ENCODE measurements around the gene TRPC4AP.

Gene TRPC4AP

DNA sequence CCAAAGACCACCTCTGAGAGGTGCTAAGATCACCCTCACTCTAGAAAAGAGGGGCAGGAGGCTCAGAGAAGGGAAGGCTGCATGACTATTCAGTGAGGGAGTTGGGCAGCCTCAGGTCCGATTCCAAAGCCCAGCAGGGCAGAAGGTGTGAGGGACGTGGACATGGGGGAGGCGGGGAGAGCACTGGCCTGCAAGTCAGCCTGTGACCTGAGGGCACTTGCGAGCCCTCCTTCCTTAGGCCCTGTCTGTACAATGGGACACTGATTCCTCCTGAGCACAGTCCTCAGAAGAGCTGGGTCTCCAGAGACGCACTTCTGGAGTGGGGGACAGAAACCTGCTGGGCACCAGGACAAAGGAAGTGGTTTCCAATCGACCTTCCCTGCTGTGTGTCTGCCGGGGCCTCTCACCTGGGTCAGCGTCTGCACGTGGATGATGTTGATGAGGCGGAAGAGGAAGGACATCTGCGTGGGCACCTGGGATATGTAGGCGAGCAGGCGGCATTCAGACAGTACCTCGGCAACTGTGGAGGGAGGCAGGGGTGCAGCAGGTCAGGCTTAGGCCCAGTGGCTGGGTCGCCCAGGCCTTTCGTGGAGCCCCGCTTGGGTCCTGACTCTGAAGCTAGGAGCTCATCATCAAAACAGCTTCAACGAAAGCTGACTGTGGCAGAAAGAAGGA lies 88.4 kb downstream of the TRPC4AP start:
- no peak for DNase-seq (ENCODE audit: extremely low read depth in 1 of 2, low read depth in 1 of 2)

DNA sequence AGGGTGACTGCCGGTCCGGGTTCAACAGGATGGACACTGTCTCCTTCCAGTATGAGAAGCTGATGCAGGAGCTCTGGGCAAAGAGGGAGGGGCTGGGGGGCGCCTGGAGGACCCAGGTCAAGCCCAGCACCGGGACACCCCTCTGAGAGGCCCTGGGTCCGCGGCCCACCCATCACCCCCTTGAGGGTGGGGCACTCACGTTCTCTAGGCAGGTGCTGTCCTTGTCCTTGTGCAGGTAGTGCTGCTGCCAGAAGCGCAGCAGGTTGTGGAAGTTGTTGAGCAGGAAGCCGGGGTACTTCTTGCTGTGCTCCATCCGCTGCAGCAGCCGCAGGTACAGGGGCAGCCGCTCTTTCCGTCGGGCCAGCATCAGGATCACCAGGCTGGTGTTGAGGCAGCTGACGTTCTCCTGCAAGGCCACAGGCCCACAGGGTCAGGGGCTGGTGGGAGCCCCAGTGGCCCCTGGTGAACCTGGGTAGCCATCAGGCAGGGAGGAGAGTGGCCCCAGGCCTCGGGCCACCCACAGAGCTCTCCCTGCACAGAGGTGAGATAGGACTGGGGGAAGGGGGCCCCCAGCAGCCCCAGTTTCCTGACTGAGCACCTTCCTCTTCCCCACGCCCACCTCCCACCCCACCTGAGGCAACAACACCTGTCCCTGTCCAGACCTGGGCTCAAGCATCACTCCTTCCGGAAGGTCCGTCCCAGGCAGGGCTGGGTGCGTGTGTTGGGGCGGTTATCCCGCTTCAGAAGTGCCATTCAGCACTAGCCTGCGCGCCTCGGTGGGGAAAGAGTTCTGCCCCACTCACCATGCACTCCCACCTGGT lies 89.2 kb downstream of the TRPC4AP start:
- DNase-seq (ENCODE audit: extremely low read depth in 1 of 2, low read depth in 1 of 2) = no peak

DNA sequence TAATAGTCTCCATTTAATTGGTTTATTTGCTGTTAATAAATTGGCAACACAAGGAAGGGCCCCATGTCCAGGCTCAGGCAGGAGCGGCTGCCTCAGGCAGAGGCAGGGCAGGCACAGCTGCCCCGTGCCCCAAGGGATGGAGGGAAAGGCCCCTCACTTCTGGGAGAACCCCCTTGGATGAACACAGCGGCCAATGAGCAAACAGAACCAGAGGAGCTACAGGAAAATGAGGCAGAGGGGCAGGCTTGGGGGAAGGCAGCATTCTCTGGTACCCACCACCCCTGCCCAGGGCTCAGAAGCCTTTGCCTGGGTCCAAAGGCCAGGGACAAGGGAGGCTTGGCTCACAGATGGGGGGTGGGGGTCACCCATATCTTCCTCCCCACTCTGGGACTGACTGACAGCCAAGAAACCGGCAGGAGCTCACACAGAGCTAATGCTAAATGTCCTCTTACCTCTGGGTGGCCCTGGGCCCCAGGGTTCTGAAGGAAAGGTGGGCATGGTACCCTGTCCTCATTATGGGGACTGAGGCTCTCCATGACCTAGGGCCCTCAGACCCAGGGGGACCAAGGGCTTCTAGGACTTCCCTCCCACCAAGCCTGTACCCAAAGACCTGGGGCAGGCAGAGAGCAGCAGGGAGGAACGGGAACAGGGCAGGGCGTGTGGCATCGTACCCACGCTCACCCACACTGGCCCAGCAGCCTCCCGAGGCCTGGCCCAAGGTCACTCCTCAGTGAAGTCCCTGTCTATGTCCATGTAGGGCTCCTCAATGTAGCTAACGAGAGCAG lies 90.0 kb downstream of the TRPC4AP start:
- DNase-seq (ENCODE audit: extremely low read depth in 1 of 2, low read depth in 1 of 2) = no peak

DNA sequence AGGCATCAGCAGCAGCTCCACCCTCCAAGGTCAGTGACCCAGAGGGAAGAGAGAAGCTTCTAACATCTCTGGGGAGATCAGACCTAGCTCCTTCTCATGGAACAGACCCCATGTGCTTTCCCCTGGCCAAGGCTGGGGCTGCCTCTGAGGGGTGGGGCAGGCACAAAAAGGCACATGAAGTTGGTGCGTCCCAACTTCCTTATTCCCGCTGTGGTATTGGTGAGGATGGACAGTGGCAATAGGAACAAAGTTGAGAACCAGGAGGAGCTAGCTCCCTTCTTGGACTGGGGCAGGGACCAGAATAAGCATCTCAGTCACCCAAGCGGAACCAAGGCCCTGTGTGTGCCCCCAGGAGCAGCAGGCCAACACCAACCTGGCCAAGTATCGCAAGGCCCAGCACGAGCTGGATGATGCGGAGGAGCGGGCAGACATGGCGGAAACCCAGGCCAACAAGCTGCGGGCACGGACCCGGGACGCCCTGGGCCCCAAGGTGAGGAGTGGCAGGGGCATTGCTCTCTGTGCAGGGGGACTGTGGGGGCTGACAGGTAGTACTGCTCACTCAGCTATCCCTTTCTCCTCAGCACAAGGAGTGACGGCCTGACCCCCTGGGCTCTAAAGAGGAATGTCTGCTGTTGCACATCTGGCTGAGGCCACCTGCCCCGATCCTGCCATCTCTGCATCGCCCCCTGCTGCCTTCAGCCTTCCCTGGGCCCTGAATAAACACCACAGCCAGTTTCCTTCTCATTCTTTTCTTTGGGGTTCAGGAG lies 90.8 kb downstream of the TRPC4AP start:
- no peak for DNase-seq (ENCODE audit: extremely low read depth in 1 of 2, low read depth in 1 of 2)

DNA sequence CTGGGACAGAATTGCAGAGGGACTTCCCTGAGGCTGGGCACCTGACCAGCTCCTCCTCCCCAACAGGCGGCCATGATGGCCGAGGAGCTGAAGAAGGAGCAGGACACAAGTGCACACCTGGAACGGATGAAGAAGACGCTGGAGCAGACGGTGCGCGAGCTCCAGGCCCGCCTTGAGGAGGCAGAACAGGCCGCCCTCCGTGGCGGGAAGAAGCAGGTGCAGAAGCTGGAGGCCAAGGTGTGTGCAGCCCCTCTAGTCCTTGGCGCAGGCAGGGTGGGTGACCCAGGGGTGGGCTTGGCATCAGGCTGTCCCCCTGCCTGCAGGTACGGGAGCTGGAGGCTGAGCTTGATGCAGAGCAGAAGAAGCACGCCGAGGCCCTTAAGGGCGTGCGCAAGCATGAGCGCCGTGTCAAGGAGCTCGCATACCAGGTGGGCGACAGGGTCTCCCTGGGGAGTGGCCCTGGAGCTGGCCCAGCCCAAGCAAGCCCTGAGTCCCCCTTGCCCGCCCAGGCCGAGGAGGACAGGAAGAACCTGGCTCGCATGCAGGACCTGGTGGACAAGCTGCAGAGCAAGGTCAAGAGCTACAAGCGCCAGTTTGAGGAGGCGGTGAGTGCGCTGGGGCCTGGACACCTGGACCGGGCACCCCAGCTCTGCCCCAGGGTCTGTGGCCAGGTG lies 91.5 kb downstream of the TRPC4AP start:
- no peak for DNase-seq (ENCODE audit: extremely low read depth in 1 of 2, low read depth in 1 of 2)

DNA sequence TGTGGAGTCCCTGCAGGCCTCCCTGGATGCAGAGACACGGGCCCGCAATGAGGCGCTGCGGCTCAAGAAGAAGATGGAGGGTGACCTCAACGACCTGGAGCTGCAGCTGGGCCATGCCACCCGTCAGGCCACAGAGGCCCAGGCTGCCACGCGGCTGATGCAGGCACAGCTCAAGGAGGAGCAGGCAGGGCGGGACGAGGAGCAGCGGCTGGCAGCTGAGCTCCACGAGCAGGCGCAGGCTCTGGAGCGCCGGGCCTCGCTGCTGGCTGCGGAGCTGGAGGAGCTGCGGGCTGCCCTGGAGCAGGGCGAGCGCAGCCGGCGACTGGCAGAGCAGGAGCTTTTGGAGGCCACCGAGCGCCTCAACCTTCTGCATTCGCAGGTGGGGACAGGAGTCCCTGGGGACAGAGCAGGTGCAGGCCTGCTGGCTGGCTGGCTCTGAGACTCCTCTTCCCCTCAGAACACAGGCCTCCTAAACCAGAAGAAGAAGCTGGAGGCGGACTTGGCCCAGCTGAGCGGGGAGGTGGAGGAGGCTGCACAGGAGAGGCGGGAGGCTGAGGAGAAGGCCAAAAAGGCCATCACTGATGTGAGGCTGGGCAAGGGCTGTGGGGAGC lies 92.2 kb downstream of the TRPC4AP start:
- no peak for DNase-seq (ENCODE audit: extremely low read depth in 1 of 2, low read depth in 1 of 2)

DNA sequence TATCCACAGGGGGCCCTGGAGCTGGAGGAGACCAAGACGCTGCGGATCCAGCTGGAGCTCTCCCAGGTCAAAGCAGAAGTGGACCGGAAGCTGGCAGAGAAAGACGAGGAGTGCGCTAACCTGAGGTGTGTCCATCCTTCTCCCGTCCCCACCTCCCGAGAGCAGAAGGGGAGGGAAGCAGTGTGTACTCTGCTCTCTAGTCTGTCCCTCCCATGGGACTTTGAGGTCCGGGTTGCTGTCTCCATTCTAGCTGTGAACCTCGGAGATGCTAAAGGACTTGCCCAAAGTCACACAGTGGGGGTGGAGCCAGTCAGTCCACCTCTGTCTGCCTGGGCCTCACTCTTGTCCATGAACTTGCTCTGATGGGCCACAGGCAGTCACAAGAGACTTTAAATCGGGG lies 92.8 kb downstream of the TRPC4AP start:
- no peak for DNase-seq (ENCODE audit: extremely low read depth in 1 of 2, low read depth in 1 of 2)

DNA sequence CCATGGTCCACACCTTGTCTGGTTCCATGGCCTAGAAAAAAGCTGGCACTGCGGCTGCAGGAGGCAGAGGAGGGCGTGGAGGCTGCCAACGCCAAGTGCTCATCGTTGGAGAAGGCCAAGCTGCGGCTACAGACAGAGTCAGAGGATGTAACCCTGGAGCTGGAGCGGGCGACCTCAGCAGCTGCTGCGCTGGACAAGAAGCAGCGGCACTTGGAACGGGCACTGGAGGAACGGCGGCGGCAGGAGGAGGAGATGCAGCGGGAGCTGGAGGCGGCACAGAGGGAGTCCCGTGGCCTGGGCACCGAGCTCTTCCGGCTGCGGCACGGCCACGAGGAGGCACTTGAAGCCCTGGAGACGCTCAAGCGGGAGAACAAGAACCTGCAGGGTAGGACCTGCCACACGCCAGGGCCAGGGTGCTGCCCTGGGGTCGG lies 93.6 kb downstream of the TRPC4AP start:
- no peak for DNase-seq (ENCODE audit: extremely low read depth in 1 of 2, low read depth in 1 of 2)

DNA sequence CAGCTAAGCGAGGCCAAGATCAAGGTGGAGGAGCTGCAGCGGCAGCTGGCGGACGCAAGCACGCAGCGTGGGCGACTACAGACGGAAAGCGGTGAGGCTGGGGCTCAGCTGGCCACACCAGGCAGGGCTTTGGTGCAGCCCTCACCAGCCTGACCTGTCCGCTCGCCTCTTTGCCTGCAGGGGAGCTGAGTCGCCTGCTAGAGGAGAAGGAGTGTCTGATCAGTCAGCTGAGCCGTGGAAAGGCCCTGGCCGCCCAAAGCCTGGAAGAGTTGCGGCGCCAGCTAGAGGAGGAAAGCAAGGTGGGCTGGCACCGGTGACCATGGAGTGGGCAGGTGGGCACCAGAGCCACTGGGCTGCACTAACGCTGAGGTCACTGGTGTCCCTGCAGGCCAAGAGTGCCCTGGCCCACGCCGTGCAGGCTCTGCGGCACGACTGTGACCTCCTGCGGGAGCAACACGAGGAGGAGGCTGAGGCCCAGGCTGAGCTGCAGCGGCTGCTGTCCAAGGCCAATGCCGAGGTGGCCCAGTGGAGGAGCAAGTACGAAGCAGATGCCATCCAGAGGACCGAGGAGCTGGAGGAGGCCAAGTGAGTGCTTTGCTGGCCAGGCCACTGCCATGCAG lies 94.2 kb downstream of the TRPC4AP start:
- no peak for DNase-seq (ENCODE audit: extremely low read depth in 1 of 2, low read depth in 1 of 2)

DNA sequence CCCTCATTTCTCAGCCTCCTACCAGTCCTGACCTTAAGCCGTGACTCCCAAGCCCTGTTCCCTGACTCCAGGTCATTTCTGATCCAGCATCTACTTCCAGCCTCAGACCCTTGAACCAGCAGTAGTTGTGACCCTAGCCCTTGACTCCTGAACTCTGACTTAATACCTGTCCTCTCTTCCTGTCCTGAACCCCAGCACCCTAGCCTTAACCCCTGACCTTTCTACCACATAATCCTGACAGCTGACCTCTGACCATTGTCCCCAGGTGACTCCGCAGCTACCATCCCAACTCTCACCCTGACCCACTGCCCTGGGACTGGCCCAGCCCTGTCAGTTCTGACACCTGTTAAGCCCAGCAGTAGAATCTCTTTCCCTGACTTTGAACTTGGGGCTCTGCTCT lies 94.8 kb downstream of the TRPC4AP start:
- no peak for DNase-seq (ENCODE audit: extremely low read depth in 1 of 2, low read depth in 1 of 2)

DNA sequence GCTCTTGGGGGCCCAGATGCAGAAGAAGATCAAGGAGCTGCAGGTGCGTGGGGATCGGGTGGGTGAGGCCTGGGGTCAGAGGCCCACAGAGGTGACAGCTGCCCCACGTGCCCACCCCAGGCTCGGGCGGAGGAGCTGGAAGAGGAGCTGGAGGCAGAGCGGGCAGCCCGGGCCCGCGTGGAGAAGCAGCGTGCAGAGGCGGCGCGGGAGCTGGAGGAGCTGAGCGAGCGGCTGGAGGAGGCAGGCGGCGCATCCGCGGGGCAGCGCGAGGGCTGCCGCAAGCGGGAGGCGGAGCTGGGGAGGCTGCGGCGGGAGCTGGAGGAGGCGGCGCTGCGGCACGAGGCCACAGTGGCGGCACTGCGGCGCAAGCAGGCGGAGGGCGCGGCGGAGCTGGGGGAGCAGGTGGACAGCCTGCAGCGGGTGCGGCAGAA lies 95.5 kb downstream of the TRPC4AP start:
- no peak for DNase-seq (ENCODE audit: extremely low read depth in 1 of 2, low read depth in 1 of 2)

DNA sequence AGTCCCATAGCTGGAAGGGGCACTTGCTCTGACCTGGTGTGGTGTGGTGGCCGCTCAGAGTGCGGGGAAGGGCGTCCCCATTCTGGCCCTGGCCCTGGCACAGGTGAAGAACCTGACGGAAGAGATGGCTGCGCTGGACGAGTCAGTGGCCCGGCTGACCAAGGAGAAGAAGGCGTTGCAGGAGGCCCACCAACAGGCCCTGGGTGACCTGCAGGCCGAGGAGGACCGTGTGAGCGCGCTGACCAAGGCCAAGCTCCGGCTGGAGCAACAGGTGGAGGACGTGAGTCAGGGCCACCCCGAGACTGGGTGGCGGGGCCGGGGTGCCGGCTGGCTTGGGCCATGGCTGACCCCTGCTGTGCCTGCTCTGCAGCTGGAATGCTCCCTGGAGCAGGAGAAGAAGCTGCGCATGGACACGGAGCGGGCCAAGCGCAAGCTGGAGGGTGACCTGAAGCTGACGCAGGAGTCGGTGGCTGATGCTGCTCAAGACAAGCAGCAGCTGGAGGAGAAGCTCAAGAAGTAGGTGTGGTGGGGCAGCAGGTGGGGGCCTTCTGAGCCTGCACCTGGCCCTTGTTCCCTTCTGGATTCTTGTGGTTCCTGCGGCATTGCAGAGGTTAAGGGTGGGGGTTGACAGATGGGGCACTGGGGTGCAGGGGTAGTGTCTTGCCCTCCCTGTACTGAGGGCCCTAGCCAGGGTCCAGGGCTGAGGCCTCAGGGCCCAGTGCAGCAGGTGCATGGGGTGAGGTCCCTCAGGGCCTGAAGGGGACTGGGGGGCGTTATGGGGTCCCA lies 96.2 kb downstream of the TRPC4AP start:
- DNase-seq (ENCODE audit: extremely low read depth in 1 of 2, low read depth in 1 of 2) = no peak

DNA sequence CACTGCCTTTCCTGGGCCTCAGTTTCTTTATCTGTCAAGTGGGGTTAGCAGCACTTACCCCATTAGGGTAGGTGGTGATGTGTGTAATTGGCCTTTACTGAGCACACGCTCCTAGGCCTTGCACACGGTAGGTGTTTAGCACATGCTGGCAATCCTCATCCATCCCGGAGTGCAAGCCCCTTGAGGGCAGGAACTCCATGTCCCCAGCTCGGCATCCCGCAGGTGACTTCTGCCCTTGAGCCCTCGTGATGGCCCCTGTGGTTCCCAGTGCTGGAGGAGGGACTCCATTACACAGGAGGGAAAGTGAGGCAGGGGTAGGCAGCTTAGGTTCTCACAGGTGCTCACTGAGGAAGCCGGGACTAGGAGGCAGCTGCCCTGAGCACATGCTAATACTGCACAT lies 96.9 kb downstream of the TRPC4AP start:
- DNase-seq (ENCODE audit: extremely low read depth in 1 of 2, low read depth in 1 of 2) = no peak

DNA sequence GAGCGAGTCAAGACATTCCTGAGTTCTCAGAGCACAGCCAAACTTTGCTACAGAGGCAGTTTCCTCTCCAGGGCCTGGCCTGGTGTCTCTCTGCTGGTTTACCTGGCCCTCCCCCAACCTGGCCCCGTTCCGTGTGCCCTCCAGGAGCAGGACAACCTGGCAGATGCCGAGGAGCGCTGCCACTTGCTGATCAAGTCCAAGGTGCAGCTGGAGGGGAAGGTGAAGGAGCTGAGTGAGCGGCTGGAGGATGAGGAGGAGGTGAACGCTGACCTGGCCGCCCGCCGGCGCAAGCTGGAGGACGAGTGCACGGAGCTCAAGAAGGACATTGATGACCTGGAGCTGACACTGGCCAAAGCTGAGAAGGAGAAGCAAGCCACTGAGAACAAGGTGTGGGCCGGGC lies 97.4 kb downstream of the TRPC4AP start:
- DNase-seq (ENCODE audit: extremely low read depth in 1 of 2, low read depth in 1 of 2) = no peak

DNA sequence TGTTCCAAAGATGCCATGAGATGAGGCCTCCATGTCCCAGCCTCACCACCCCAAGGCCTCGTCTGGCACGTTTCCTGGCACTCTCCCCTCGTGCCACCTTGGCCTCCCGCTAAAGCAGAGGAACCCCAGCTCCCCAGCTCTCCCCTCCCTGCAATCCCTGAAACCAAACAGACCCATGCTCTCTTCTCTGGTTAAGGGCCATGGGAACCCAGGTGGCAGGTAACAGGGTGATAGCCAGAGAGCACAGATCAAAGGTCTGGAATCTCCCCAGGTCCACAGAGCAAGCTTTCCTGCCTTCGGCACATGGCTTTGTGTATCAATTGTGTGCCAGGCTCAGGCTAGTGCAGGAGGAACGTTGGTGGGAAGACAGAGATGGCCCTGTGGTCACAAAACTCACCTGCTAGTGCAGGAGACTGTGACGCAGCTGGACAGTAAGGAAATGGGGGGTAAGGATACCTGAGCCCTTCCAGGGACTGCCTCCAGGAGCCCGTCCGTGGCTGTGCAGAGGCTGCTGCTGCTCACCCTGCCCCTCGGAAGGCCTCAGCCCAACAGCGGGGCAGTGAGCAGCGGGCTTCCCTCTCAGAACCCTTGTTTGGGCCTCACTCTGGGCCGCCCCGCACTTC lies 98.0 kb downstream of the TRPC4AP start:
- DNase-seq (ENCODE audit: extremely low read depth in 1 of 2, low read depth in 1 of 2) = no peak

DNA sequence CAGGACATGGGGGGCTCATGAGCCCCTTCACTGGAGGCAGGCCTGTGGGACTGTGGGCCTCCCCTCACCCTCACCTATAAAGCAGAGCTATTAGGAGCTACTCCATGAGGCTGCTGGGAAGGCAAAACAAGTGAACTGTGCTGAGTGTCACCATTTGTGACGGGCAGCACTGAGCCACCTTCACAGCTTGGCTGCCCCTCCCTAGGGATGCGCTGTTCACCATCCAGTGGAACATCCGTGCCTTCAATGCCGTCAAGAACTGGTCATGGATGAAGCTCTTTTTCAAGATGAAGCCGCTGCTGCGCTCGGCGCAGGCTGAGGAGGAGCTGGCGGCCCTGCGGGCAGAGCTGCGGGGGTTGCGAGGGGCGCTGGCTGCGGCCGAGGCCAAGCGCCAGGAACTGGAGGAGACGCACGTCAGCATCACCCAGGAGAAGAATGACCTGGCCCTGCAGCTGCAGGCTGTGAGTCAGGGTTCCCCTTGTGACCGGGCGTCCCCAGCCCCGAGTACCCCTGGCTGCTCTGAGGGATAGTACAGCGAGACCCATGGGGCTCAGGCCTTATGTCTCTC lies 98.6 kb downstream of the TRPC4AP start:
- no peak for DNase-seq (ENCODE audit: extremely low read depth in 1 of 2, low read depth in 1 of 2)

DNA sequence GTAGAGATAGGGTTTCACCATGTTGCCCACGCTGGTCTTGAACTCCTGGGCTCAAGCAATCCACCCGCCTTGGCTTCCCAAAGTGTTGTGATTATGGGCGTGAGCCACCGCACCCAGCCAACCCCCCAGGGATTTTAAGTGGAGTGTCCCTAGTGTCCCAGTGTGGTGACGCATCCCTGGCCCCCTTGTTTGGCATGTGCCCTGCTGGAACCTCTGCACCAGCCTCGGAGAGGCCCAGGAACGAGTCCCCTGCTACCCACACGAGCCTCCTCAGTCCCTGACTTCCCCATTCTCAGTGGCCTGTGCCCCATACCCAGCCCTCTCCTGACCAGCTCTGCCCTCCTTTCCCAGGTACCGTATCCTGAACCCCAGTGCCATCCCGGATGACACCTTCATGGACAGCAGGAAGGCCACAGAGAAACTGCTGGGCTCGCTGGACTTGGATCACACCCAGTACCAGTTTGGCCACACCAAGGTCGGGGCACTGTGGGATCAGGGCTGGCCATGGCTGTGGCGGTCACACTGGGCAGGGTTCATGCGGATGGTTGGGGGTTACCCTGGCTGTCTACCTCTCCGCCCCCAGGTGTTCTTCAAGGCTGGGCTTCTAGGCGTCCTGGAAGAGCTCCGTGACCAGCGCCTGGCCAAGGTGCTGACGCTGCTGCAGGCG lies 99.7 kb downstream of the TRPC4AP start:
- no peak for DNase-seq (ENCODE audit: extremely low read depth in 1 of 2, low read depth in 1 of 2)
